NCI-H345 treated with DMSO at 0.1 percent for 48 hours (cell line): ENCODE results near the gene PTPRR.

Experiments used
- DNase-seq: peaks from one replicate; lab custom pipeline; 2025; ENCODE audit not compliant: unreplicated experiment; lab: John Stamatoyannopoulos, UW

Gene PTPRR, protein sequence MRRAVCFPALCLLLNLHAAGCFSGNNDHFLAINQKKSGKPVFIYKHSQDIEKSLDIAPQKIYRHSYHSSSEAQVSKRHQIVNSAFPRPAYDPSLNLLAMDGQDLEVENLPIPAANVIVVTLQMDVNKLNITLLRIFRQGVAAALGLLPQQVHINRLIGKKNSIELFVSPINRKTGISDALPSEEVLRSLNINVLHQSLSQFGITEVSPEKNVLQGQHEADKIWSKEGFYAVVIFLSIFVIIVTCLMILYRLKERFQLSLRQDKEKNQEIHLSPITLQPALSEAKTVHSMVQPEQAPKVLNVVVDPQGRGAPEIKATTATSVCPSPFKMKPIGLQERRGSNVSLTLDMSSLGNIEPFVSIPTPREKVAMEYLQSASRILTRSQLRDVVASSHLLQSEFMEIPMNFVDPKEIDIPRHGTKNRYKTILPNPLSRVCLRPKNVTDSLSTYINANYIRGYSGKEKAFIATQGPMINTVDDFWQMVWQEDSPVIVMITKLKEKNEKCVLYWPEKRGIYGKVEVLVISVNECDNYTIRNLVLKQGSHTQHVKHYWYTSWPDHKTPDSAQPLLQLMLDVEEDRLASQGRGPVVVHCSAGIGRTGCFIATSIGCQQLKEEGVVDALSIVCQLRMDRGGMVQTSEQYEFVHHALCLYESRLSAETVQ

DNA sequence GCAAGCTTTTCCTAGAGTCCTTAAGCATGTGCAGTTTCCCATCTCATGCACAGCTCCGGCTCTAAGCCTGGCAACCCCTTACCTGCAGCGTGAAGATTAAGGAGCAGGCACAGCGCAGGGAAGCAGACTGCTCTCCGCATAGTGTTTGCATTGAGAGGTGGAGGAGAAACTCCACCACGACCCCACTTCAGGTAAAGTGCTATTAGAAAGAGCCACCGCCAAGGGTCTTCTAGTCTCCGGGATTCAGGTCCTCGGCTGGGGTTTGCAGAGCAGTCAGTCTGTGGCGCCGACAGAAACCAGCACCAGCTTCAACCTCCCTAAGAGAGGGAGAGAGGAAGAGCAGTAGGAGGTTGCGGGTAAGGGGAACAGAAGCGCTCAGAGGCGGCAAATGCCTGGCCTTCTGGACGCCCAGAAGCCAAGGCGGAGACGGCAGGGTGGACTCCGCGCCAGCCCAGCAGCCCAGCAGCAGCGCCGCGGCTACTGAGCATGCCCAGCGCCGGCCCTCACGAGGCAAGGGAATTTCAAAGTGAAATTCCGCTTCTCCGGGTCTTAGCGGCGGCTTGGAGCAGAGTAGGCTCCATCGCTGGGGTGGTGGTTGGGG, at the start of gene PTPRR:
PTPRR (minus strand) TSS at position 488 of the 601 bp plus-strand sequence; CDS start at position 140, 348 bp downstream.
- DNase-seq: peak; percentile 55

- no peak for DNase-seq
These were observed 46.7 kb upstream of the PTPRR start for GRCh38 chr12:70966996-70967790.

- DNase-seq: no peak
These were observed 45.5 kb upstream of the PTPRR start for GRCh38 chr12:70966046-70966445.

DNA sequence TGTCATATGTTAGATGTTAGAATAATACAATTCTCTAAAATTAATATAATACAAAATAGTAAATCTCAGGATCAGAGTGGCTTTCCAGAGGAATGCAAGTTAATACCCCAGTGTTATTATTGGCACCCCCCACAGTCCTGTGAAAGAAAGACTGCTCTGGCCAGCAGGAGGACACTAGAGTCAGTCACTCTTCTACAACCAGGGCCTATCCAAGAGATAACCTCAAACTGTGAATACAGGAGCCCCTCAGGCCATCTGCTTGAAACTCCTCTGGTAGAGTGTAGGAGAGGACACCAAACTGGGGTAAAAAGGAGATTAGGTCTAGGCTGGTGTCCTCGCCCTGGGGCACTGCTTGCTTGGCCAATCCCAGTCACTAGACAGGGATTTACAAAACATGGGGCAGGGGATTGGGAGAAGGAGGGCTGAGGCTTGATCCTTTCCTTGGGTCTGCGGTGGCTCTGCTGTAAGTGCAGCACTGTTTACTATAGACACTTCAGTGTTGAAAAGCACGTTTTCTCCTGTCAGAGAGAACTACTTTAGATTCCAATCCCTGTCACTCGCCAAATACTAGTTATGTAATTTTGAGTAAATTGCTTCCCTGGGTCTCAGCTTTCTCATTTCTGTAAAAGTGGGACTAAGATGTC, 44.5 kb upstream of the PTPRR start:
- no peak for DNase-seq

DNA sequence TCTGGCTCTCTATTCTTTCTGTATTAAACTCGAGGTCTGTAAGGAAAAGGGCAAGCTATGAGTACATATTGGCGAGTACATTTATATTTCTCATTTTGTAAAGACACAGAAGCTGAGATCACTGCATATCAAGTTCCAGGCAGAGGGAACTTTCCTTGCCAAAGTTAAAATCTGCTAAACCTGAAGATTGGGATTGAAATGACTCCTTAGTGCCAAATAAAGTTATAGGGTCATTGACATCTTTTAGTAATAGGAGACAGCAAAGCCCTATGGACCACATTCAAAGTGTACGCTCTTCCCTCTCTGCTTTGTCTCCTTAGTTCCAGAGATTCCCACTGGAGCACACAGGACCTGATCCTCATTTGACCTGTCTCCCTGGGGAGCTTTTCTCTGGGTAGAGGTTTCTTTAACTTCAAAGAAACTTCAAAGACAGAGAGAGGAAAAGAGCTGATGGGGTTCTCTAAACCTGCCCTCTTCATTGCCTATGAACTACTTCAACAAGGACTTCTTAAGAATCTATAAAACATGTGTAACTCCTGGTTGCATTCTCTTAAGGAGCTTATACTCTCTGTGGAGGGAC, 42.6 kb upstream of the PTPRR start:
- no peak for DNase-seq

GRCh38 chr12:70962226-70962794, 41.8 kb upstream of the PTPRR start:
- no peak for DNase-seq

DNA sequence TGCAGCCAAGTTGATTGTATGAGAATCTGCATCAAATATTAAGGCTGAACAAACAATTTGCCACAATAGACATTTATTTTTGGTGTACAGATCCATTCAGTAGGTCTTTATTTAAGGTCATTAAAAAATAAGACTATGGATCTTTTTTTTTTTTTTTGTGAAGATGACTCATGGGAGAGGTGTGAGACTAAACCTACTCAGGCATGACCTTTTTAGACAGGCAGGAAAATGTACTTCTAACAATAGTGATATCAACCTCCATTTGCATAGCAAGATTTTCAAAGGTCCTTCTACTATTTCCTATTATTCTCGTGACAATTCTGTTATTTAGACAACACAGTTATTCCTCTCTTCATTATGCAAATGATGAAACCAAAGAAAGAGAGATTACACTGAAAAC, 39.9 kb upstream of the PTPRR start:
- no peak for DNase-seq

DNA sequence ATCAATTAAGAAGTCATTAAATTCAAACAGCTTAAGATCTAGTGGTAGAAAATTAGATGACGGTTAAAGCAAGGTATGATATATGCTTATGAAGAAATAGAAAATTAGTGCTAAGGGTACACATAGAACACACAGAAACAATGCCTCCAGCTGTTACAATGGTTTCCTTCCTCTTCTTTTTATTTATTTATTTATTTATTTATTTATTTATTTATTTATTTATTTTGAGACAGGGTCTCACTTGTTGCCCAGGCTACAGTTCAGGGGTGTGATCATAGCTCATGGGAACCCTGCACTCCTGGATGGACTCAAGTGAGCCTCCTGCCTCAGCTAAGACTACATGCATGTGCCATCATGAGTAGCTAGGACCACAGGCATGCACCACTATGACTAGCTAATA, 34.9 kb upstream of the PTPRR start:
- no peak for DNase-seq

DNA sequence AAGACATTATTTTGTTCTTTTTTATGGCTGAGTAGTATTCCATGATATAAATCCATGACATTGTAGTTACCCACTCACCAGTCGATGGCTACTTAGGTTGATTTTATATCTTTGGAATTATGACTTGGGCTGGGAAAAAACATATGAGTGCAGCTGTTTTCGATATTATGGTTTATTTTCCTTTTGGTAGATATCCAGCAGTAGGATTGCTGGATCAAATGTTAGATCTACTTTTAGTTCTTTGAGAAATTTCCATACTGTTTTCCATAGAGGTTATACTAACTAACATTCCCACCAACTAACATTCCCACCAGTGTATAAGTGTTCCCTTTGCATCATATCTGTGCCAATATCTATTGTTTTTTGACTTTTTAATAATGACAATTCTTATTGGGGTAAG, 29.9 kb upstream of the PTPRR start:
- DNase-seq: no peak

DNA sequence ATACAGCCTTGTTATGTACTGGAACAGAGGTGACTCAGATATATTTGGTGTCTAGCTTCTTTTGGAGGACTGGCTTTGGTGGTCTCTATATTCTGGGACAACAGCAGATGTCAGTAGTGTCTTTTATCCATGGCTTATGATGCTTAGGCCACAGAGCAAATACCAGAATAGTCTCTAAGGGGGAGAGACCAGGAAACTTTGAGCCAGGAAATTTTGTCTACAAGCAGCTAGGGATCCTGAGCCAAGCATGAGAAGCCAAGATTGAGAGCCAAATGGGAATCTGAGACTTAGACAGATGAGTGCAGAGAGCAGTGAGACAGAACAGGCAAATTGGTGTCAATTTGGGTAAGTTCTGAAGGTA, 28.4 kb upstream of the PTPRR start:
- DNase-seq: no peak

DNA sequence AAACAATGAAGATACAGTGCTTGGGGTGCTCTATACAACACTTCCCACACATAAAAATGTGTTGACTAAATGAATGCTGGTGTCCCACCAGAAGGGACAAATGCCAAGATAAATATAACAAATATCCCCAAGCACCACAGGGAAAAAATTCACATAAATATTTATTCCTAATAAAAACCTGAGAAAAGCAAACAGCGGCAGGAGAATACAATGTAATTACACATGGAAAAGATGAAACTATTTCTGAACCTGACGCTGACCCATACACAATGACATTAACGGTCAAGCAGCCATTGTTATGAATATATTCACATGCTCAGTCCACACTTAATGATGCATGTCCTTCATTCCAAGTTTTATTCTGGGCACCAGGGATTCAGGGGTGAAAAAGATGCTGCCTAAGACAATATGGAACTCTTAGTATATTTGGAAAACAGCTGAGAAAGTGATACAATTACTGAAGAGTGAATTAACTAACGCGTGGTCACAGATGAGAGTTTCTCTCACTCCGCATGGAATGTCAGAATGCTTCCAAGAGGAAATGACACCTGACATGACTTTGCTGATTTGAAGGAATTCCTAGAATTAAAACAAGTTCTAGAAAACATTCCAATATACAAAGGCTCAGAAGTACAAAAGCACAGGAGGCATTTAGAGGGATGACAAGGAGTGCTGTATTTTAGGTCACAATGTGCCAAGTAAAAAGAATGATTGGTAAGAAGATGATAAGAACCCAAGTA, 27.9 kb upstream of the PTPRR start:
- DNase-seq: no peak

- DNase-seq: no peak
These were observed 15.8 kb upstream of the PTPRR start for GRCh38 chr12:70936203-70936813.

GRCh38 chr12:70933133-70933532, 12.6 kb upstream of the PTPRR start:
- no peak for DNase-seq

DNA sequence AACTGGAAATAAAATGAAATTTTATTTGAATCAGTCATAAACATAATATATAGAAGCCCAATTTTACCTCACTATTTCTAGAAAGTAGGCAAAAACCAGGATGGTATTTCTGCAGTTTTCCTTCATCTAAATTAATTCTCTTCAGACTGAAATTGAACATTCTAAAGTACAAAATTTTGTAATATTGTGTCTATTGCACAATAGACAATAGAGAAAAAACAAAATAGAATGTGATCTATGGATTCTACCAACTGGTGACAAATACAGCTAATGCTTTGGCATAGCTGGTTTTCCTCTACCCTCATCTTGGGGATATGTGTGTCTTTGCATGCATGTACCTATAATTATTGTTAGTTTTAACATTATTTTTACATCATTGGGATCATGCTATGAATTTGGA, 8.5 kb upstream of the PTPRR start:
- no peak for DNase-seq

GRCh38 chr12:70928071-70928470, 7.5 kb upstream of the PTPRR start:
- no peak for DNase-seq

GRCh38 chr12:70927356-70927755, 6.8 kb upstream of the PTPRR start:
- no peak for DNase-seq

DNA sequence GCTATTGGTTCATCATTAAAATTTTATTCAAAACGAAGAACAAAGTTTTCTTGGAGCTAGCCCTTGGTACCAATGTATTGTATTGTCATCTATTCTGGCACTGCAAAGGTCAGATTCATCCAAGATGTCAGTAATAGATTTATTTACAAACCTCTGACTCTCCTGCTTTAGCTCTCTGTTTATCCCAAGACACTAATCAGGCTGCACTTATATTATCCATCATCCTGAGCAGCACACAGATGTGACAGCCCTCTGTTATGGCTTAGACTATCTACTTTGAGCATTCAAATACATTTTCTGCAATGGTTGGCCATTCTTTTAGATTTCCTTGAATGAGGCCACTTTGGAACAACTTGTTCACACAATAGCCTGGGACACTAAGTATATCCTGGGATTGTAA, 5.0 kb upstream of the PTPRR start:
- DNase-seq: no peak

DNA sequence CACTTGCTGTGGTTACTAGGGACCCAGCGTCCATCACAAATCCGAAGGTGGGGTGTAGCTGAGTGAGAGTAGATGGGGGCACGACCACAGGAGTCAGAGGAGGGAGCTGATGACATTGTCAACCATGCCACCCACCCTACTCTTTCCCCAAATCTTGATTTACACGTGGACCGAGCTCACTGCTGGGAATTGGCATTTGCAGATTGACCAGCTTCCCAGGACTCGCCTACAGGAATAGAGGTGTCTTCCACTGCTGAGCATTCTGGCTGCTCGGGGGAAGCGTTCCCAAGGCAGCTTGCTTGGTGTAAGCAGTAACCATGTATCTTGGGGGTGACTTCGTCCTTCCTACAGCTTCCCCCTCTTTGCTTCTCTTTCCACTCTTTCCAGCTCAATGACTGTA, 353 bp upstream of the PTPRR start:
- no peak for DNase-seq

- no peak for DNase-seq
These were observed 922 bp downstream of the PTPRR start for GRCh38 chr12:70919597-70920035.
